ACC112 (cell line): Measurements from ENCODE around the gene SMARCAL1.

Experiments
- H2AFZ ChIP-seq: fragments of 200-600 bp; sonication (generic); one replicate; pipeline ENCODE4 v1.6.0; 2017; ENCODE audit warnings: antibody characterized with exemption, low read length; ENCODE audit not compliant: unreplicated experiment
- H3K27ac ChIP-seq: fragments of 200-600 bp; sonication (generic); 2 replicates; pipeline ENCODE4 v1.5.1; 2014; ENCODE audit warnings: low read depth, mild to moderate bottlenecking, antibody characterized with exemption, low read length, moderate library complexity
- H3K27me3 ChIP-seq: fragments of 200-600 bp; sonication (generic); 2 replicates; pipeline ENCODE4 v1.6.1; 2014; ENCODE audit warnings: mild to moderate bottlenecking, antibody characterized with exemption, low read length, moderate library complexity, mixed read lengths; ENCODE audit not compliant: insufficient read depth
- H3K36me3 ChIP-seq: fragments of 200-600 bp; sonication (generic); 2 replicates; pipeline ENCODE4 v1.6.1; 2016; ENCODE audit warnings: mild to moderate bottlenecking, antibody characterized with exemption, low read length, moderate library complexity, mixed read lengths; ENCODE audit not compliant: insufficient read depth
- H3K4me1 ChIP-seq: fragments of 200-600 bp; sonication (generic); one replicate; pipeline ENCODE4 v1.6.1; 2016; ENCODE audit warnings: low read length, mixed read lengths; ENCODE audit not compliant: insufficient read depth, unreplicated experiment, control insufficient read depth
- H3K4me3 ChIP-seq: fragments of 200-600 bp; sonication (generic); 2 replicates; pipeline ENCODE4 v1.5.1; 2014; ENCODE audit warnings: mild to moderate bottlenecking, low read depth, low read length
- H3K79me2 ChIP-seq: fragments of 200-600 bp; sonication (generic); one replicate; pipeline ENCODE4 v1.6.0; 2016; ENCODE audit warnings: low read length; ENCODE audit not compliant: control insufficient read depth, unreplicated experiment, insufficient read depth

The SMARCAL1 gene

DNA sequence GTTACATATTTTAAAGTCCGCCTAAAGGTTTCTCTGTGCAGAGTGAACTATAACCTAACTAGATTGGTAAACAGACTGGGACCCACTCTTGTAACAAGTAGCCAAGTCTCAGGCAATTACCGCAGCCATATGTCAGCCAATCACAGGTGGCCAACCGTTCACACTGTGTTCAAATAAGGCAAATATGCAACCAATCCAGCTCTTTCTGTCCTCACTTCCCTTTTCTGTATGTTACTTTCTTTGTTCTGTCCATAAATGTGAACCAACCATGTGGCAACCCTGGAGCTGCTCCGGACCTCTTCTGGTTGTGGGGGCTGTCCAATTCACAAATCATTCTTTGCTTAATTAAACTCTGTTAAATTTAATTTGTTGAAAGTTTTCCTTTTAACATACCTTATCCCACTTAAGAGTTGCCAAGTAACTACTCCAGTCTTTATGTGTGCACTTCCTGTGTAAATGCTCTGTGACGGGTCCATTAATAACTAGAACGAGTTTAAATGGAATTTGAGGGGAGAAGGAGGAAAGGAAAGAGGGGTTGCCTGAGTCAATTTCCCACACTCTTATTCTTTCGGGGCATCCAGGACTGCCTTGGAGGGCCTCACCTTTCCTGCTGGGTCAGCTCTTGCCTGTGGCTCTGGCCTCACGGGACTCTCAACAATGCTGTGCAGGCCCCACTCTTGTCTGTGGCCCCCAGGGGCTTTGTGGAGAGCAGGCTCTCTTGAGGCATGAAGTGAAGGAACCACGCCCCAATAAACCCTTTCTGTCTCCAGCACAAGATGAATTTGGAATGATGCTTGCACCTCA lies 79.7 kb downstream of the SMARCAL1 start:
- Histone ChIP-seq H3K79me2 (peaks cover 13% of the 10 kb centered on the region), H3K36me3 (no peaks in the 10 kb centered on the region), H3K4me1 (peaks cover 59% of the 10 kb centered on the region), H2AFZ (peak overlapping the region; percentile 63), H3K27ac (peak overlapping the region; percentile 76), H3K4me3 (peak overlapping the region; percentile 36; the same call in 1 of the 2 replicates), H3K27me3 (no peaks in the 10 kb centered on the region)

DNA sequence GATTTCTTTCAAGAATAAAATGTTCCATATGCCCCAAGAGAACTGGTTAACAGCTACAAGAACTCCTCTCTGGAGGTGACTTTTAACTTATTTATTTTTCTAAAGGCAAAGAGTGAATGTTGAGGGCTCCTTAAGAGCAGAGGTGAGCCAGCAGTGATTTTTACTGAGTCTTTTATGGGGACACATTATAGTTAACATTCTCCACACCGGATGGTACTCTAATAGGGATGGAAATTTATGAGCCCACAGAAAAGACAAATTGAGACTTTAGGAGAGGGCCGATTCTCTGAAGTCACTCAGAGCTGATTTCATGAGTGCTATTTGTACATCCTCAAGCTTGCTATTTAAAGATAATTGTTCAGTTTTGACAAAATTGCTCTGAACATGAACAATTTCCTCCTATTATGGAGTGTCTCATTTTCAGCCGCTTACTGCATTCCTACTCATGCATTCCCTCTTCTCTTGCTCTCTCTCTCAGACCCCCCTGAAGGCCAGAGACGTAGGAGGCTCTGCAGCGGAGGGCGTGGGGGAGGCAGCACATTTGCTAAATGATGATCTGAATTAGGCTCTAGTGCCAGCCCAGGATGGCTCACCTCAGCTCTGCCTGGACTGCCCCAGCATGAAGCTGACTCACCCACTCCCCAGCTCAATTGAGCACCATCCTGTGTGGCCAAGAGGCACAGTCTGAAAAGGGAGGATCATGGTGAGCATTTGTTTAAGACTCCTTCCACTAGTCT lies 80.5 kb downstream of the SMARCAL1 start:
- Histone ChIP-seq H3K36me3 (no peaks in the 10 kb centered on the region), H3K27me3 (no peaks in the 10 kb centered on the region), H3K27ac (peak overlapping the region; percentile 76), H2AFZ (peak overlapping the region; percentile 63), H3K79me2 (peaks cover 18% of the 10 kb centered on the region), H3K4me3 (peak overlapping the region; percentile 36; the same call in 1 of the 2 replicates), H3K4me1 (peaks cover 65% of the 10 kb centered on the region)

GRCh38 chr2:216493334-216493685 lies 81.0 kb downstream of the SMARCAL1 start:
- Histone ChIP-seq H3K4me3 (no peak overlapping the region), H3K27ac (peak overlapping the region; percentile 76), H3K27me3 (no peaks in the 10 kb centered on the region), H3K36me3 (no peaks in the 10 kb centered on the region), H2AFZ (no peak overlapping the region), H3K4me1 (peaks cover 68% of the 10 kb centered on the region), H3K79me2 (peaks cover 23% of the 10 kb centered on the region)

GRCh38 chr2:216495656-216496055 lies 83.4 kb downstream of the SMARCAL1 start:
- no peak overlapping the region for H3K4me3 ChIP-seq
- peak overlapping the region; percentile 27; the same call in 1 of the 2 replicates for H3K27ac ChIP-seq
- peaks cover 46% of the 10 kb centered on the region for H3K79me2 ChIP-seq
- H3K36me3 ChIP-seq = peaks cover 18% of the 10 kb centered on the region
- H3K4me1 ChIP-seq = peaks cover 63% of the 10 kb centered on the region
- H3K27me3 ChIP-seq = no peaks in the 10 kb centered on the region
- H2AFZ ChIP-seq = no peak overlapping the region

DNA sequence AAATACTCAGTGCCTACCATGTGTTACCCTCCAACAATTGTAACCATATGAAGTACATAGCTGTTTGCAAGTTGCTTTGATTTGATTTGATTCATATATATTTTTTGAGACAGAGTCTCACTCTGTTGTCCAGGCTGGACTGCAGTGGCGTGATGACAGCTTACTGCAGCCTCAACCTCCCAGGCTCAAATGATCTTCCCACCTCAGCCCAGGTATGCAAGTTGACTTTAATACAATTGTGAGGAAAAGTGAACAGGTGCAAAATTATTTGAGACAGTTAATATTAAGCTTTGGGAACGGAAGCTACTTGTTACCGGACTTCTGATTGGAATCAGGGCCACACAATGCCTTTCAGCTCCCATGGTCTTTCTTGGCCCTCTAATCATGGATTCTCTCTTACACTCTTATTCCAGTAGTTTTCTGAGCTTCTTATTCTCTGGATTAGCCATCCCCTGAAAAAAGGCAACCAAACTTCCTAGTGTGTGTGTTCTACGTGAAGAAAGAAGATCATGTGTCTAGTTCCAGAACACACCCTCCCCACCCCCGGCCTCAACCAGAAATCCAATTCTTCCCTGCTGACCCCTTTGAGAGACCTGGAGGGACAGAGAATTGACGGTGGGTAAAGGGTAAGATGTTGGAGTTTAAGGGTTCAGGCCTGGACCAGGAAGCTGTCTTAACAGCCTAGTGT lies 85.2 kb downstream of the SMARCAL1 start:
- H3K27ac ChIP-seq = peak overlapping the region; percentile 81
- no peaks in the 10 kb centered on the region for H3K27me3 ChIP-seq
- H2AFZ ChIP-seq = peak overlapping the region; percentile 70
- H3K79me2 ChIP-seq = peaks cover 56% of the 10 kb centered on the region
- H3K4me1 ChIP-seq = peaks cover 63% of the 10 kb centered on the region
- H3K36me3 ChIP-seq = peaks cover 37% of the 10 kb centered on the region
- H3K4me3 ChIP-seq = peak overlapping the region; percentile 99

DNA sequence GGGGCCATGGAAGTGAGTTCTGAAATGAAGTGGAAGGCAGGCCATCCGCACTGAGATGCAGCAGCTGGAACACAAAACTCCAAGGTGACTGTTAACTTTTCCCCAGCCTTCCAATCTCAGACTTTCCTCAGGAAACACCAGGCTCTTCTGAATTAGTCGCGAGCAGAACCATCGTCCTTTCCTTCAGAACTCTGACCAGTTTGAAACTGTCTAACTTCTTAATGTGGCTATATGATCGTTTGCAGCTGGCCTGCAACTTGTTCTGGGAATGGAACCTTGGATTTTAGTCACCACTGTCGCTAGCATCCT lies 85.7 kb downstream of the SMARCAL1 start:
- peak overlapping the region; percentile 99 for H3K4me3 ChIP-seq
- H2AFZ ChIP-seq = peak overlapping the region; percentile 70
- H3K36me3 ChIP-seq = peaks cover 42% of the 10 kb centered on the region
- H3K79me2 ChIP-seq = peaks cover 60% of the 10 kb centered on the region
- peaks cover 63% of the 10 kb centered on the region for H3K4me1 ChIP-seq
- no peaks in the 10 kb centered on the region for H3K27me3 ChIP-seq
- H3K27ac ChIP-seq = peak overlapping the region; percentile 81

GRCh38 chr2:216498379-216499352 lies 86.4 kb downstream of the SMARCAL1 start, which contains the start of gene RPL37A:
Gene RPL37A (plus strand): TSS chr2:216498844. CDS start chr2:216498875, 31 bp downstream.
- Histone ChIP-seq H3K36me3 (peaks cover 47% of the 10 kb centered on the region), H3K4me3 (peak within 1 kb of the TSS; percentile 99), H3K27ac (peak within 1 kb of the TSS; percentile 81), H2AFZ (peak within 1 kb of the TSS; percentile 70), H3K27me3 (no peaks in the 10 kb centered on the region), H3K79me2 (peaks cover 61% of the 10 kb centered on the region), H3K4me1 (peaks cover 58% of the 10 kb centered on the region)

DNA sequence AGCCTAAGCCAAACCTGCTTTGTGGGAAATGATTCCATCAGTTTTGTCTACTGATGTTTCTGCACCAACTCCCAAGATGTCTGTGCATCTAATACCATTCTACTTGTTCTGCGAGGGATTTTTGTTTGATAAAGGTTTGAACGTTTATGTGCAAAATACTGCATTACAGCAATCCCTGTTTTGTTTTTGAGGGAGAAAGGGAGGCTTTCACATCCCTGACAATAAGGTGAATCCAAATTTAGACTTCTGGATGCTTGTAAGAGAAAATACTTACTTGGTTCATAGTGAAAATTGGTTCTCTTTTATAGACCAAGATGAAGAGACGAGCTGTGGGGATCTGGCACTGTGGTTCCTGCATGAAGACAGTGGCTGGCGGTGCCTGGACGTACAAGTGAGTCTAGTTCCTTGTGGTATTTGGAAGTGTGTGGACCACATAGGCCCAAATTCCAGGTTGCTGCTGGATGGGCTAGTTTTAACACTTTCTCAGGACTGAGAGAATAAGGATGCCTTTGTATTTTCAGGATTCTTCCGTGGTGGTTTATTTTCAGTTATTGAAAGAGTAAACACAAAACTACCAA lies 87.4 kb downstream of the SMARCAL1 start:
- Histone ChIP-seq H3K4me3 (peak overlapping the region; percentile 99), H3K36me3 (peaks cover 57% of the 10 kb centered on the region), H3K4me1 (peaks cover 58% of the 10 kb centered on the region), H3K27me3 (no peaks in the 10 kb centered on the region), H2AFZ (no peak overlapping the region), H3K27ac (peak overlapping the region; percentile 81), H3K79me2 (peaks cover 60% of the 10 kb centered on the region)

DNA sequence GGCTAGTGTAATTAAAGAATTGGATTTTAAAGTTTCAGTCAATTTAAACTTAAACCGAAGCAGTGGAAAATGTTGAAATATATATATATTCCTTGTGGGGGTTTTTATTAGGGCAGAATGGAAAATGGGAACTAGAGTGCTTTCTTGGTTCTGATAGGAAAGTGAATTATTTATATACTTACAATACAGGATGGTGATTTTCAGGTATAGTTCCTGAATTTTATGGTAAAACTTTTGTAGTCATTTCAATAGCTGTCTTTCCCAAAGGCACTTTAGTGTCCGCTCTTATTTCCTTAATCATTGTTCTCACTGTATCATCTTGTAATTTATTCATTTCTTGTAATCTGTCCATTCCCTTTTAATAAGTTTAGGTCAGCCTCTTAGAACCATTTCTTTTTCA lies 88.3 kb downstream of the SMARCAL1 start:
- Histone ChIP-seq H3K79me2 (peaks cover 58% of the 10 kb centered on the region), H3K4me1 (peaks cover 50% of the 10 kb centered on the region), H3K4me3 (peak overlapping the region; percentile 99), H3K27ac (no peak overlapping the region), H3K27me3 (no peaks in the 10 kb centered on the region), H3K36me3 (peaks cover 57% of the 10 kb centered on the region), H2AFZ (no peak overlapping the region)
